ENCODE results near the gene LAD1.

DNA sequence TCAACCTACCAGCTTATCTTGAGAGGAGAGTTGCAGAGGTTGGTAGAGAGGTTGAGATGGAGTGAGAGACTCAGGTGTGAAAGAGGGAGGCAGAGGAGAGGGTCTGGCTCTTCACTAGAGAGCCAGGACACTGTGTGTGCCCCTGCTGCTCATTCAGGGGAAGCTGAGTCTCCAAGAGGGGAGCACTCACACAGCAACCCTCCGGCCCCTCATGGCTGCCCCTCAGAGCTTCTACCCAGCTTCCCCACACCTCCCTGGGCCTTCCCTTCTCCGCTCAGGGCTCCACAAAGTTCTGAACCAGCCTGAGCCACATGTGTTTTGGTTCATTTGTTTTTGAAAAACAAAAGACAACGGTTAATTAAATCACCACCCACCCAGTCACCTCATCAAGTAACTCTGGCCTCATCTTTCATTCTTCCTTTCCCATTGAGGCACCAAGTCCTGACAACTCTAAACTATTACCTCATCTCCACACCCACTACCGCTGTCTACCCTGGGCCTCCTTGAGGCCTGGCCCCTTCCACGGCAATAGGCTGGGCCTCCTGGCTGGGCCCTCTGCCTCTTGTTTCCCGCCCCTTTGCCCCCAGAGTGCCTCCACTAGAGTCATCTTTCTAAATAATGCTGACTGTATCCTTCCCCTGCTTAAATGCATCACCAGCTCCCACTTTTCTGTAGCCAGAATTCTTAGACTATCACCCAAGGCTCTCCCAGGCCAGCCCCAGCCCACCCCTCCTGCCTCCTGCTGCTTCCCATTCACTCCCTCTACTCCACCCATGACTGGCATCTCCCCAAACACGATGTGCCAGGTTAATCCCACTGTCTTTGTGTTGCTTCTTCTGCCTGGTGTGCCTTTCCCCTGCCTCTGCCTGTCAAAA is 54.7 kb downstream of the LAD1 start:
- TF ChIP-seq, protein P1, sequence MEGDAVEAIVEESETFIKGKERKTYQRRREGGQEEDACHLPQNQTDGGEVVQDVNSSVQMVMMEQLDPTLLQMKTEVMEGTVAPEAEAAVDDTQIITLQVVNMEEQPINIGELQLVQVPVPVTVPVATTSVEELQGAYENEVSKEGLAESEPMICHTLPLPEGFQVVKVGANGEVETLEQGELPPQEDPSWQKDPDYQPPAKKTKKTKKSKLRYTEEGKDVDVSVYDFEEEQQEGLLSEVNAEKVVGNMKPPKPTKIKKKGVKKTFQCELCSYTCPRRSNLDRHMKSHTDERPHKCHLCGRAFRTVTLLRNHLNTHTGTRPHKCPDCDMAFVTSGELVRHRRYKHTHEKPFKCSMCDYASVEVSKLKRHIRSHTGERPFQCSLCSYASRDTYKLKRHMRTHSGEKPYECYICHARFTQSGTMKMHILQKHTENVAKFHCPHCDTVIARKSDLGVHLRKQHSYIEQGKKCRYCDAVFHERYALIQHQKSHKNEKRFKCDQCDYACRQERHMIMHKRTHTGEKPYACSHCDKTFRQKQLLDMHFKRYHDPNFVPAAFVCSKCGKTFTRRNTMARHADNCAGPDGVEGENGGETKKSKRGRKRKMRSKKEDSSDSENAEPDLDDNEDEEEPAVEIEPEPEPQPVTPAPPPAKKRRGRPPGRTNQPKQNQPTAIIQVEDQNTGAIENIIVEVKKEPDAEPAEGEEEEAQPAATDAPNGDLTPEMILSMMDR (conservative IDR thresholded peaks at IDR 0.05; ENCODE audit: low read length) = no peak
- no peak for TF ChIP-seq EZH2phosphoT487 (IDR thresholded peaks at IDR 0.05; ENCODE audit: borderline replicate concordance)
